Heart left ventricle (tissue), 16 donors: Measurements from ENCODE around the gene MN1. TPM values are rescaled to one million over a fixed set of nuclear protein-coding genes. Genes with fewer than 3 reads are reported as not detected.
A peak's percentile ranks its signal among the peaks of the same experiment; 100 is the strongest.

ENCODE experiments used
- ATAC-seq, 4 donors: fragments of 200-7000 bp; cut with Tn5 transposase; one replicate each; pipeline ENCODE4 v1.9.1; 2020 to 2022; ENCODE audit warnings: moderate library complexity in 4 of 4, mild to moderate bottlenecking in 3 of 4, moderate number of reproducible peaks in 1 of 4
- DNase-seq, 5 donors: peaks; one replicate each; pipeline ENCODE4 v3.0.0-alpha.2; 2020
- H3K27ac ChIP-seq, 12 donors: fragments of 200-600 bp; sonication (generic) in 4 of 12; one replicate each; pipeline versions ENCODE4 v1.5.0 to v1.8.0; 2016 to 2022; ENCODE audit warnings: mild to moderate bottlenecking in 2 of 12
- H3K27me3 ChIP-seq, 9 donors: fragments of 200-600 bp; sonication (generic) in 2 of 9; one replicate each; pipeline versions ENCODE4 v1.5.1 to v1.8.0; 2016 to 2022; ENCODE audit warnings: mild to moderate bottlenecking in 3 of 9
- H3K36me3 ChIP-seq, 9 donors: fragments of 200-600 bp; sonication (generic) in 2 of 9; one replicate each; pipeline versions ENCODE4 v1.5.0 to v1.8.0; 2018 to 2022; ENCODE audit warnings: mild to moderate bottlenecking in 2 of 9
- H3K4me1 ChIP-seq, 12 donors: fragments of 200-600 bp; sonication (generic) in 4 of 12; one replicate each; pipeline versions ENCODE4 v1.5.0 to v1.8.0; 2016 to 2022; ENCODE audit warnings: mild to moderate bottlenecking in 3 of 12
- H3K4me3 ChIP-seq, 12 donors: fragments of 200-600 bp; sonication (generic) in 4 of 12; one replicate each; pipeline versions ENCODE4 v1.5.0 to v1.8.0; 2017 to 2022; ENCODE audit warnings: mild to moderate bottlenecking in 9 of 12, moderate library complexity in 4 of 12
- H3K9me3 ChIP-seq, 12 donors: fragments of 200-600 bp; sonication (generic) in 4 of 12; one replicate each; pipeline versions ENCODE4 v1.5.0 to v1.8.0; 2016 to 2022; ENCODE audit warnings: mild to moderate bottlenecking in 1 of 12
- POLR2A ChIP-seq, 2 donors: fragments of 450-650 bp; IDR thresholded peaks; one replicate each; pipeline ENCODE4 v1.6.1; 2017; ENCODE audit warnings: antibody characterized with exemption in 2 of 2, mild to moderate bottlenecking in 2 of 2, moderate library complexity in 2 of 2
- WGBS, 4 donors: extraction: QIAGEN DNeasy Blood & Tissue Kit in 2 of 4; methylation state at CpG; one replicate each; pipeline versions ENCODE4 v1.1.5 to v1.1.7; 2013 to 2018; 5-methylcytosine and 5-hydroxymethylcytosine counted together
- intact Hi-C, 10 donors: fragments of 100-400 bp; cut with DNase I; formaldehyde crosslinking; loops; one replicate each; pipeline versions ENCODE4 v1.11.1 to v1.14.2; 2022
- polyA plus RNA-seq, 2 donors: library from polyadenylated mRNA; stranded (reverse); fragments of 200-250 nt; gene quantifications; one replicate each; pipeline ENCODE4 v1.2.3, GENCODE V29; 2013
- total RNA-seq, 9 donors: library from RNA; depleted of rRNA in 2 of 9; stranded (reverse); fragments of >200 nt in 2 of 9; fragmentation: NEBNext Ultra II Directional in 3 of 9; extraction: Animal tissue kit (Norgen Biotek cat#: 25700) in 3 of 9; gene quantifications; one replicate each; pipeline versions ENCODE4 v1.1.0 to v1.2.4, GENCODE V29; 2016 to 2023
- TF ChIP-seq, protein P1 (sequence below), 12 donors: fragments of 200-600 bp; sonication (generic) in 4 of 12; IDR thresholded peaks; one replicate each; pipeline versions ENCODE4 v1.5.0 to v1.8.0; 2018 to 2022; ENCODE audit warnings: antibody characterized with exemption in 12 of 12, mild to moderate bottlenecking in 5 of 12
- donor health status: ischemic (EF 13 %, LVEDD 7.1; RV severe dilation, severe dysfunction).
- donor health status: healthy with polysubstance abuse.
- donor health status: DM: no; HTN: yes; CAD: no.
- donor health status: DM: no; HTN: no; CAD: no.
- donor health status: ischemic (EF 25% LVEDD 6.9; RV normal size, moderate dysfunction).
- donor health status: ischemic (EF 25% LVEDD 5.7; RV mildly dilated, moderate dysfunction).
- donor health status: healthy.
- donor health status: DM: yes; HTN: yes; CAD: no.
- donor health status: ischemic (EF 35%, LVEDD 5.7; RV mildly dilated, moderate dysfunction).
- donor health status: nonischemic (EF 11% LVEDD 7.7; RV severe dilation, severe dysfunction).
- donor health status: DM: yes; HTN: yes; CAD: no.
- donor health status: PGD.
- donor health status: ischemic (EF 29% LVEDD 5.4; RV normal size, mild dysfunction).
- donor health status: nonischemic (EF 23%, LVEDD 6.1; RV moderate dilation, normal function).

Gene MN1
- total and polyA plus RNA-seq, 11 donors: 1.7 to 10.3 (median 4.9) TPM

DNA sequence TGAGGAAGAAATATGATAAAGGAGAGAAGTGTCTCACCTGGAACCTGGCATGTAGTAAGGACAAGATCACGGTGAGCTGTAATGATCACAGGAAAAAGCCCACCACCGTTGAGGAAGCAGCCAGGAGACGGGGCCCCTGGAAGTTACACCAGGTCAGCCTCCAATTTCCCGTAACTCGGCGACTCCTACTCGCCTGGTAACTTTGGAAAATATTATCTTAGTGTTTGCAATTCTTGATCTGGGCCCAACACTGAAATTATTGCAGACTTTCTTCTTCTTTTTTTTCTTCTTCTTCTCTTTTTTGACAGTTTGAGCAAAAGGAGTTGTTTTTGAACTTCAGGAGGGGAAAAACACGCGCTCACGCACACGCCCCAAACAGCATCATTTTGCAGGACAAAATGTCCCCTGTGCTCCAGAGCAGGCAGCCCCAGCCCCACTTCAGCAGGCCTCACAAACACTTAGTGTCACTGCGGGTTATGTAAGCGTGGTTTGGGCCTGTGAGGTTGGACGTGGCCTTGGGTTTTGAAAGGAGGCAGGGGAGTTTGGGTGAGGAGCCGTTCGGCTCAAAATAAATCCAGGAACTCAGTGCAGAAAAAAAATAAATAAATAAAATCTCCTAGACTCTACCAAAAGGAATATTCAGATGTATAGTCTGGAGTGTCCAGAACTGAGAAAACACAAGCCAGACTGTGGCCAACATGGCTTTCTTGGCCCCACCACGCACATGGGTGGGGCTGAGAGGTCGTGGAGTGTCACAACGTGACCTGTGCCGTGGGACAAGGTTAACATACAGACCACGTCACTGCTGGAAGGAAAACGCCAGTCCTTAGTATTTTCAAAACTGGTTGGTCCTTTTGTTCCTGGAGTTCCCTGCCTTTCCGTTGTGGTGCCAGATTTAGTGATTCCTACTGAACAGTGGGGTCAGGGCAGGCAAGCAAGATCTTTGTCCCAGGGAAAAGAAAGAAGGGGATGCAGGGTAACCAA lies 26.3 kb upstream of the MN1 start:
- DNase-seq: no peak

GRCh38 chr22:27825174-27825573 lies 23.6 kb upstream of the MN1 start:
- intact Hi-C loops: no loop called here
- Histone ChIP-seq H3K4me1 (peaks cover 0 to 7% (median 0%) of the 10 kb centered on the region in 12 donors), H3K27ac (no peak overlapping the region), H3K27me3 (no peaks in the 10 kb centered on the region), H3K4me3 (no peak overlapping the region), H3K36me3 (no peaks in the 10 kb centered on the region), H3K9me3 (peaks cover 0 to 3% (median 0%) of the 10 kb centered on the region in 12 donors)
- no peak for ATAC-seq
- WGBS, 4 donors: 91 to 98% (median 95%) methylated on average over 6 of the region's 6 CpGs
- no peak for DNase-seq
- TF ChIP-seq, protein P1, sequence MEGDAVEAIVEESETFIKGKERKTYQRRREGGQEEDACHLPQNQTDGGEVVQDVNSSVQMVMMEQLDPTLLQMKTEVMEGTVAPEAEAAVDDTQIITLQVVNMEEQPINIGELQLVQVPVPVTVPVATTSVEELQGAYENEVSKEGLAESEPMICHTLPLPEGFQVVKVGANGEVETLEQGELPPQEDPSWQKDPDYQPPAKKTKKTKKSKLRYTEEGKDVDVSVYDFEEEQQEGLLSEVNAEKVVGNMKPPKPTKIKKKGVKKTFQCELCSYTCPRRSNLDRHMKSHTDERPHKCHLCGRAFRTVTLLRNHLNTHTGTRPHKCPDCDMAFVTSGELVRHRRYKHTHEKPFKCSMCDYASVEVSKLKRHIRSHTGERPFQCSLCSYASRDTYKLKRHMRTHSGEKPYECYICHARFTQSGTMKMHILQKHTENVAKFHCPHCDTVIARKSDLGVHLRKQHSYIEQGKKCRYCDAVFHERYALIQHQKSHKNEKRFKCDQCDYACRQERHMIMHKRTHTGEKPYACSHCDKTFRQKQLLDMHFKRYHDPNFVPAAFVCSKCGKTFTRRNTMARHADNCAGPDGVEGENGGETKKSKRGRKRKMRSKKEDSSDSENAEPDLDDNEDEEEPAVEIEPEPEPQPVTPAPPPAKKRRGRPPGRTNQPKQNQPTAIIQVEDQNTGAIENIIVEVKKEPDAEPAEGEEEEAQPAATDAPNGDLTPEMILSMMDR (IDR thresholded peaks at IDR 0.05): peak in 8 of 12 donors; percentile 13 to 42 (median 26)
- no peak for TF ChIP-seq POLR2A (IDR thresholded peaks at IDR 0.05)

More for the DNA sequence above, 26.3 kb upstream of the MN1 start:
- intact Hi-C loops: no loop called here
- WGBS, 4 donors: 78 to 85% (median 83%) methylated on average over 23 of the region's 23 CpGs
- Histone ChIP-seq H3K4me3 (no peak overlapping the region), H3K4me1 (peaks cover 0 to 7% (median 0%) of the 10 kb centered on the region in 12 donors), H3K27ac (peak overlapping the region in 7 of 12 donors; percentile 19 to 79 (median 44)), H3K9me3 (peaks cover 0 to 2% (median 0%) of the 10 kb centered on the region in 12 donors), H3K36me3 (no peaks in the 10 kb centered on the region), H3K27me3 (no peaks in the 10 kb centered on the region)
- TF ChIP-seq, protein P1 (IDR thresholded peaks at IDR 0.05): no peak
- TF ChIP-seq POLR2A (IDR thresholded peaks at IDR 0.05): no peak
- ATAC-seq: peak in 2 of 4 donors; percentile 57 to 77

DNA sequence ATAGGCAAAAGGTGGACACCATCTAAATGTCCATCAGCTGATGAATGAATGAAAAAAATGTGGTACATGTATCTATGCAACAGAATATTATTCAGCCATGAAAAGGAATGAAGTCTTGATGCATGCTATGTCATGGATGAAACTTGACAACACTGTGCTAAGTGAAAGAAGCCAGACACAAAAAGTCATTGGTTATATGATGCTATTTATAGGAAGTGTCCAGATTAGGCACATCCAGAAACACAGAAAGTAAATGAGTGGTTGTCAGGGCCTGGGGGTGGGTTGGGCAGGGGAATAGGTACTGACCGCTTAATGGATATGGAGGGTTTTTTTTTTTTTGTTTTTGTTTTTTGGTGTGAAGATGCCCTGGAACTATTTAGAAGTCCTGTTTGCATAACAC lies 21.7 kb upstream of the MN1 start:
- TF ChIP-seq, protein P1 (IDR thresholded peaks at IDR 0.05): no peak
- no peak for TF ChIP-seq POLR2A (IDR thresholded peaks at IDR 0.05)
- 25 to 68% (median 61%) methylated on average over 1 of the region's 1 CpG for WGBS, 4 donors
- Histone ChIP-seq H3K9me3 (peaks cover 0 to 8% (median 0%) of the 10 kb centered on the region in 12 donors), H3K36me3 (no peaks in the 10 kb centered on the region), H3K4me3 (no peak overlapping the region), H3K4me1 (peaks cover 0 to 7% (median 0%) of the 10 kb centered on the region in 12 donors), H3K27ac (no peak overlapping the region), H3K27me3 (no peaks in the 10 kb centered on the region)
- DNase-seq (no peak), ATAC-seq (peak; percentile 14 to 75 (median 68))
- intact Hi-C loops: no loop called here
